NCI-H1417 treated with DMSO at 0.1 percent for 48 hours (cell line): ENCODE results near the gene NLGN4X.

Experiments
- DNase-seq: peaks from one replicate; lab custom pipeline; 2025; lab: John Stamatoyannopoulos, UW

Gene NLGN4X

DNA sequence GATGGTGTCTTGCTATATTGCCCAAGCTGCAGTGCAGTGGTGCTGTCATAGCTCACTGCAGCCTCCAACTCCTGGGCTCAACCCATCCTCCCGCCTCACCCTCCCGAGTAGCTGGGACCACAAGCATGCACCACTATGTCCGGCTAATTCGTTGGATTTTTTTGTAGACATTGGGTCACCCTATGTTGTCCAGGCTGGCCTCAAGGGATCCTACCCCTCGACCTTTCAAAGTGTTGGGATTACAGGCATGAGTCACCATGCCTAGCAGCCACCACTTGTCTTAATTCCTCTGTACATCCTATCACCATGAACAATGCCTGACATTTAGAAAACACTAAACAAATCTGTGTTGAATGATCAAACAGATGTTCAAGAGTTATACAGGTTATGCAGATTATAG lies 76.7 kb downstream of the NLGN4X start:
- no peak for DNase-seq

DNA sequence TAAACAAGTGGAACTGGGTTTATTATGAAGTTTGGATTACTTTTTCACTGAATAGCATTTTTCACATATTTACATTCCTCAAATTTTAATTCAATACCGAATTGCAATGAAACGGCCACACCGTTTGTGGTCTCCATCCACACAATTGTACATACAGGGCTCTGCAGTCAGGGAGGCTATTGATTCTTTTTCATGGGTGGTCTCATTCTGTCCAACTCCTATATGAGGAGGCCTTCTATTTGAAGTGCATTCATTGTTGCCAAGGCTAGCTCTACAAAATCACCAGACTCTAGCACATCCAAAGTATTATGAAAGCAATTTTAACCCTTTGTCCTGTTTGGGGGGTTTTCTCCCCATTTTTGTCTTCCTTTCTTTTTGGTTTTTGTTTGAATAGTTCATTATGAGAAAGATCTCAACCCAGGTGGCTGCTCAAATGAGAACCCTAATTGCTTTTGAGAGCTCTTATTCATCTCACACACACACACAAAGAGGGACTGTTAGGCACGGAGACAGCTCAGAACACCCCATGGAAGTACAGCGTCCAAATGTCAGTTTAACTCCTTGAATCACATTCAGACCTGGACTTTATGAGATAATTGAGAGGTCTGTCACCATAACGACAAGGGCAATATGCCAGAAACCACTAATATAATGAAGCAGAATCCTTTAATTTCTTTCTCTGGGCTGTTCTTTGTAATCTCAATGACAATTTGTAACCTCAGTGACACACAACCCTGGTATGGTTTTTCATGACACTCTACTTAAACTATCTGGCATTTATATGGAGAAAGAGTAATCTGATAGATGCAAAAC lies 79.4 kb downstream of the NLGN4X start:
- peak; percentile 53 for DNase-seq

DNA sequence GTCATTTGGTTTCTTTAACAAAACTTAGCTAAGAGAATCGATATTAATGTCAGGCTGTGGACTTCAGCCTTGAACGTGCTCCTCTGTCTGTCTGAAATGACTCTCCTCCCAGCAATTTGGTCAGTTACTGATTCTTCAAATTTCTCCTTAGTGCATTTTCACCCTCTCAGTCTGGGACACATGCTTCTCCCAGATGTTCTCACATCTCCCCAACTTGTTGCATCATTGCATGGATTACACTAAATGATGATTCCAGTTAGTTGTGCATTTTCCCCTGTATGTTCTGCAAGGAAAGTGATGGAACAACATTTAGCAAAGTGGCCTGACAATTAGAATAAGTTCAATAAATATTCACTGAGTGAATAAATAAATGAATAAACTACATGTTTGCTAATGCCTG lies 94.4 kb downstream of the NLGN4X start:
- DNase-seq, result no peak

DNA sequence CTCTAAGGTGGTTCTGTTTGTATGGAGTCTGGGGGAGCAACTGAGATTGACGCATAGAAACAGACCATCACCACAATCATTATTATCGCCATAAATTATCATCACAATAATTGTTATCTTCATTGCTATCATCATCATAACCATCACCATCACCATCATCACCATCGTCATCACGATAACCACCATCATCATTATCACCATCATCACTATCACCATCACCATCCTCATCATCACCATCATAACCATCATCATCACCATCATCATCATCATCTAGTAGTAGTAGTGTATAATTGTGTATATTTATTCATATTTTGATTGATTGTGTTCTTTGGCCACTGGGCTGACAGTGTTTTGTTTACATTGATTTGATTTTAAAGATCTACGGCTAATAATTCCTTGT lies 95.7 kb downstream of the NLGN4X start:
- no peak for DNase-seq

DNA sequence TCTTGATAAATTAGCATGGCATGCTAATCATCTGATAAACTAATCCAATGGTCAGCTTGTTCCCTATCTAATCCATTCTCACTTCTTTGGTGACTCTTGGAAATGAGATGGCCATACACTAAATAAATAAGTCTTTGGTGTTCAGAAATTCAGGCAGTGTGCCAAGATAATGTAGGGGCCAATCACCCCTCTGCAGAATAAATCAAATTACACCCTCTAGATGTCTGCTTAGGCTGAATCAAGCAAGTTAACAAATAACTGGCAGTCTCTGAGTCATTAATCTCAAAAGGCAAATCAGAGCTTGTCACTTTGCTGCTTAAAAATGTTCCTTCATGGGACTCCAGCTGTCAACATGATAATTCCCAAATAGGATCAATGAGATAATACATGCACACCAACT lies 97.4 kb downstream of the NLGN4X start:
- DNase-seq, result no peak

DNA sequence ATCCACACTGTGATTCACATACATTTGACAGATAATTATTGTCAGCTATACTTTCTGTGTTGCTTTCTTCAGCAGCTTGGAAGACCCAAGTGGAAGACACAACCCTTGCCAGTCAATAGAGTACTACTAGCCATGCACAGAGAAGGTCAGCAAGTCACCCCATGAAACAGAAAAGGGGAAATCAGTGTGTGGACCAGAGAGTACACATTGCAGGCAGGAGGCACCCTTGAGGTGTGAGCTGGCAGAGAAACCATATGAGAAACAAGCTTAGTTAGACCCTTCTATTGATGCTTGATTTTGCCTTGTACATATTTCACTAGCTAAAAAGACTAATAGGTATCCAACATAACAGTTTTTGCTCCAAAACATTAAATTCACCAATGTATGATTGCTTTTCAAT lies 99.5 kb downstream of the NLGN4X start:
- DNase-seq, result no peak

DNA sequence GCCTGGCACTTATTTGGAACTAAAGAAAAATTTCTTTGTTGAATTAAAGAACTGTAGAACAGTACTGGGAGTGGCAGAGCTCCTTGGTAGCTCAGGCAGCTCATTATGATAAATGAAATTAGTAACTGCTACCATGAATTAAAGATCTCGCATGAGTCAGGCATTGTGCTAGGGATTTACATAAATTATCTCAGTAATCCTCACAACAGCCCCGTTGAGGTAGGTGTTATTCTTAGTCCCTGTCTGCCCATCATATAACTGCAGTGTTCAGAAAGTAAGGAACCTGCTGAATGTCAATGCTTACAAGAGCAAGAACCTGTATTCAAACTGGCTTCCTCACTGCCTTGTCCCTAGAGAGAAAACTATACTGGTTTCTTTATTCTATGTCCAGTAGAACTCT lies 108.3 kb downstream of the NLGN4X start:
- DNase-seq, result no peak

DNA sequence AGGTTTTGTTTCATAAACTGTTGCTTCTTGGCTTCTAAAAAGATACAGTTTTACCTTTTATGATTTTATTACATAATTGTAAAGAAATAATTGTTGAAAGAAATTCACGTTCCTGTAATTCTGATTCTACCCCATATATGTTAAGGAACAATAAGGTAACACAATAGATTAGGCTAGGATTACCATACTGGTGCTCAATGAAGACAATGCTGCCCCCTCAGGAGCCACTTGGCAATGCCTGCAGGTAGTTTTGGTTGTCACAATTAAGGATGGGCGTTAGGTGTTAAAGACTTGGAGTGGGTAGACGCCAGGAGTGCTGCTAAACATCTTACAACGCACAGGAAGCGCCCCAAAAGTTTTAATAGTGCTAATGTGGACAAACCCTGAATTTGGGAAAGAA lies 133.2 kb downstream of the NLGN4X start:
- DNase-seq, result no peak

DNA sequence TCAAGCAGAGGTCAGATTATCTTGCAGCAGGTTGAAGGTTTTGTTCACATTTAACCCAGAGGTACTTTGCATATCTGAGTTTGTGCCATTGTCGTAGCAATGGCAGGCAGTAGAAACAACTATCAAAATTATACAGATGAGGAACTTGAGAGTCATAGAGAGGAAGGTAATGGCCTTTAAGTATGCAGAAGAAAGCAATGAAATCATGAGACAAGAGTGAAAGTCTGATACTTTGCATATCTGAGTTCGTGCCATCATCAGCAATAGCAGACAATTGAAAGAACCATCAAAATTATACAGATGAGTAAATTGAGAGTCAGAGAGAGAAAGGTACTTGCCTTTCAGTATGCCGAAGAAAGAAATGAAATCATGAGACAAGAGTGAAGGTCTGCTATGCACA lies 154.1 kb downstream of the NLGN4X start:
- no peak for DNase-seq

DNA sequence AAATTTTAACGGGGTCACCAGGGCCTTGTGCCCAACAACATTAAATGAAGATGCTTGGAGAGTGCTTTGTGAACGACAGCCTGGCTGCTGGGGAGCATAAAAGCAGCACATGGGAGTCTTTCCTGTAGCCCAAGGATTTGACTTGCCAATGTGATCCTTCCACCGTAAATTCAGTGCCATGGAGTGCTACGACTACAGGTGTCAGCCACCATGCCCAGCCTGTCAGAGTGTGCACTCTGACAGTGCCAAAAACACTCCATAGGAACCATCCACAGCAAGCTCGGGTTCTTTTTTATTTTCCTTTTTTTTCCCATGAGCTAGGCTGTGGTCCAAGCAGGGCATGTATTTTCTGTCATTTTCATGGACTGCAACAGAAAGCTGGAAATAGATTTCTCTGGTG lies 156.9 kb downstream of the NLGN4X start:
- DNase-seq, result no peak

DNA sequence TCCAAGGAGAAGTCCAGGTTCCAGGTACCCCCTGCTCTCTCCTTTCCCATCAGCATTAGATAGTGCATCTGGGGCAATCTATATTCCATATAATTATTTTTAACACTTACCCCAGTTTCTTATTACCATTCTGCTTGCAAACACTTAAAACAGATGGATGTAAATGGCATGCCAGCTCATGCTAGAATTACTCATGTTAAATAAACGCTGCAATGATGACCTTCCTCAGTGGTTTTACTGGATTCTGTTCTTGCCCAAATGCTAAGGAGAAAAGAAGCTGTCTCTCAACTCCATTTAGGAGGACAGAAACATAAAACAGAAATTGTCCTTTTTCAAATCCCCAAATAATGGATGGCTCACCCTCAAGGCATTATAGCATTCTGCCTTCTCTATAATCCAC lies 161.1 kb downstream of the NLGN4X start:
- no peak for DNase-seq

DNA sequence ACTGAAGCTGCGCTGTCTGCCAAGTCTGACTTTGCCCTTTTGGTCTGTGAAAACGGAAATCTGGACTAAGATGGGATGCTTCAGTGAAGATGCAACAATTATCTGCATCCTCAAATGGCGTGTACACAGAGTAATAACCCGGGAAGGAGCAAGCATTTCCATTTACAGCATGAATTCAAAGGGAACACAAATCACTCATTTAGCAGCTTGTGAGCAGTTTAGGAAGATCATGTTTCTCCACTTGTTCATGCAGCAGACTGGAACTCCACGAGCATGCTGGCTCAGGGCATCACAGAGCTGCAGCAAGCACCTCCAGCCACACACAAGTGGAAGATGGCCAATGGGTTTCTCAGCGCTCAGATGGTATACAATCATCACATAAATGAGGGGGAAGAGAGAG lies 175.5 kb downstream of the NLGN4X start:
- no peak for DNase-seq

DNA sequence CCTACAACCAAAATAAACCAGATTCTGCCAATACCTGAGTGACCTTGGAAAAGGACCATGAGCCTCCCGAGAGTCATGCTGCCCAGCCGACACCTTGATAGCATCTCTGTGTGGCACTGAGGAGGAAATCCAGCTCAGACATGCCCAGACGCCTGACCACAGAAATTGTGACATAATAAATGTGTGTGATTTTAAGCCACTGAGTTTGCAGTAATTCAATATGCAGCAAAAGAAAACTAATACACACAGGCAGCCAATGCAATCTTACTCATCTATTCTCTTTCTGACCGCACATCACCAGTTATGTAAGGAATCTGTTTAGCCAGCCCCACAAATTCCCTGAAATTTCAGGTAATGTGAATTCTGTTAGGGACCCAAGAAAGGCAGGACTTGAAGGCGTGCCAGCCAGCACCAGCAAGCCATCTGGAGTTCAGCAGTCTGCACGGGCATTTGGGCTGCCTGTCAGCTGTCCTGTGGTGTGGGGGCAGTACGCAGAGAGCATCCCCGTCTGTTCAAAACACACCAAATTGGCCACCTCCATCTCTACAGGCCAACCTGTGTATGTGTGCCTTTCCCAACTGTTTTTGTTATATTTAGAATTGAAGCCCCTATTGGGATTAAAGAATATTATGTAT lies 176.4 kb downstream of the NLGN4X start:
- no peak for DNase-seq

DNA sequence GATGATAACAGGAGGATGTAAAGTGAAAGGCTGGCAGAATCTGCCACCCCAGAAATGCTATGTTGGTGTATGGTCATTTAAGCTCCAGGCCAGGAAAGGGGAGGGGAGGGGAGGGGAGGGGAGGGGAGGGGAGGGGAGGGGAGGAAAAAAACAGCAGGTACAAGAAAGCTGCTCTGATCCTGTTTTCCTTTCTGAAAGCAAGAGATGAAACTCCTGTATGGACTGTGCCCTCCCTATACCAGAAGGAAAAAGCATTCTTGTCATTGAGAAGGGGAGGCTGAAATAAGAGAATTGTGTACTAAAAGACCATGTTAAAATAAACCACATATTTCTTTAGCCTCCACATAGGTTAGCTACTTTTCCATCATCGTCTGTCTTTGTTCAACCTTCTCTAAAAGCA lies 179.5 kb downstream of the NLGN4X start:
- no peak for DNase-seq

DNA sequence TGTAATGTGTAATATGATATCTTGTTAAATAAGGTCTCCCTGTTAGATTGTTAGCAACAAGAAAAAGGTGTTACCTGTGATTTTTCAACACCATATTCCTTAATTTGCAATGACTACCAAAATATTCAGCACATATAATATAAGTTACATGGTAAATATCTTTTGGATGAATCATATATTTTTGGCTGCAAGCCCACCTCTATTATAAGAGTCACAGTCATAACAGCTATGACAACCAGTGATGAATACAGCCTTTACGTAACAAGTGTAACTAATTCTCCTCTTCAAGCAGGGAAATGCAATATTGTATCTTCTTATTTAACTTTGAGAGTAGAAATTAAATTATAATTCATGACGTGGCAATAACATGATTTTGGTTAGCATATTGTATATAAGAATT lies 187.0 kb downstream of the NLGN4X start:
- DNase-seq, result no peak

DNA sequence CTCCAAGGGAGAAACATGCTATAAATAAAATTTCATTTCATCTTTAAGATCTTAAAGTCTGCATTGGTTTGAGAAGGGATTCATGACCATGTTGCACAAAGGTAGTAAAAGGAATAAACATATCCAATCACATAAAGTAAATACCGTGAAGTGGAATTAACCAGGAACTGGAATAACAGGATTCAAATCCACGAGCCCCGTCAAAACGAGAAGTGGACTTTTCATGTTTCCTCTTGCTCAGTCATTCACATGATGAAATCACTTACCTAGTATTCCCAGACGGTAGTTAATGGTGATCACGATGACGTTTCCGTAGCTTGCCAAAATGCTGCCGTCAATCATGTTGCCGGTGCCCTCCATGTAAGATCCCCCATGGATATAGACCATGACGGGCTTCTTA lies 199.7 kb downstream of the NLGN4X start:
- no peak for DNase-seq

DNA sequence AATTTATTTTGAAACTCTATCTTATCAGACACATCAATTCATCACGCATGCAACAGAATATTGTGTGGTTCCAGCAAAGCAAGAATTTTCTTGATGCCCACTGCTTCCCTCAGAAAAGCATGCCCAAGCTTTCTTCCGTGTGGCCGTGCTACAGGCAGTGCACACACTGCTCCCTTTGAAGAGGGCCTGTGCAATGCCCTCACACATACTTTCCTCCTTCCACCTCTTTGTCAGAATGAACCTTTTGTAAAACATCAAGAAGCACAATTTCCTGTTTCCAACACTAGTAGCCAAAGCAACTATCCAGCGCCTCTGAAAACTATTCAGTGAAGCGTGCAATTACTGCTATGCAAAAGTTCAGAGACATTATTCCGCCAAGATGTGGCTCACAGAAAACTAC lies 201.7 kb downstream of the NLGN4X start:
- DNase-seq, result no peak

DNA sequence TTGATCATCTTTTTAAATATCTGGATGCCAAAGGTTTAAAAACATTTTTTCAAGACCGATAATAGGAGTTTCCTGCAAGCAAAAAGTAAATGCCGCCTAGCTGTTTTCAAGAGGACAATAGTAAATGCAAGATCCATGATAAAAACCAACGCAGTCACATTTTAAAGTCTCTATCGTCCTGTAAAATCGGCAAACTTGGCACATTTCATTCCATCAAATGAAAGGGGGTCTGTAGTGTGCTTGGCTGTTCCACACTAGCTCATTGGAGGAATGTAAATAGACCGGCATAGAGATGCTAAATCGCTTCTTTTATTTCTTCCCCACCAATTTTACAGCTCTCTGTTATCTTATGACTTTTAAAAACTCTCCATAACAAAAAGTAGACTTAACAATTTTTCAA lies 202.2 kb downstream of the NLGN4X start:
- no peak for DNase-seq

DNA sequence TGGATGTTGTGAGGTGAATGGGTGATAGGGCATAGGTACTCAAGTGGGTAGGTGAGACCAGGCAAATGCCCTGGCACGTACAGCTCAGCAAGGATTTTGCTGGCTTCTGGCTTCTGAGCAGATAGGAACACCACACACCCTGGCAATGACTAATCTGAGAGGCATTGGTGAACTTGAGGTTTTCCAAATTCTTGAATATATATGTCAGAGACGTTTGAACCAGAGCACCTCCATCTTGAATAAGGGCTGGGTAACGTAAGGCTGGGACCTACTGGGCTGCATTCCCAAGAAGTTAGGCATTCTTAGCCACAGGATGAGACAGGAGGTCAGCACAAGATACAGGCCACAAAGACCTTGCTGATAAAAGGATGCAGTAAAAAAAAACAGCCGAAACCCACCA lies 204.5 kb downstream of the NLGN4X start:
- DNase-seq, result no peak

DNA sequence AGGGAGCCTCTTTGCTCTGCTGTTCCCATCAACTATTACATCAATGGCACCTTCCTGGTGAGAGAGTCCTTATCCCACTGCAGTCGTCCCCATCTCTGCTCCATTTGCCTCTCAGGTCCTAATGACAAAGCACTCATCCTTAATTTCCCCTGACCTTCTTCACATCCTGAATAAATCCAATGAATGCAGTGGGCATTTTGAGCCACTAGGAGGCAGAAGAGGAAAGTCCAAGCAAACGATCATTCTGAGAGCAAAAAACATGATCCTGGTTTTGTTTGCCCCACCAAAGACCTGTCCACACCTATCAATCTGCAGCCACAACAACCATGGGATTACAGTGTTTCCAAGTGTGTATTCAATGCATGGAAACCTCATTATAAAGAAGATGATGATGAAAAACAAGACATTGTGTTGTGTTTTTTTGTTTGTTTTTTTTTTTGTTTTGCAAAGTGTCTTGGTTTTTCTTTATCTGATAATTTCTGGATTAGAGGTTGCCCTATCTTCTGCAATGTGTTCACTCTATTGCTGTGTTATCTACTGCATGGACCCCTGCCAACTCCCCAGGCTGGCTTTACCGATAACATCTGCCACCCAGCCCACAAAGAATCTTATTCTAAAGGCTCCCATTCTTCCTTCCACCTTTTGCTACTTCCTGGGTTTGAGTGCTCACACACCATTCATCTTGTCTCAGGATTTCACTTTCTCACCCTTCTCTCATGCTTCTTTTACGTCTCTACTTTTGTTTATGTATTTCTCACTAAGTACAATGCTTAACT lies 207.2 kb downstream of the NLGN4X start:
- DNase-seq, result peak; percentile 36

DNA sequence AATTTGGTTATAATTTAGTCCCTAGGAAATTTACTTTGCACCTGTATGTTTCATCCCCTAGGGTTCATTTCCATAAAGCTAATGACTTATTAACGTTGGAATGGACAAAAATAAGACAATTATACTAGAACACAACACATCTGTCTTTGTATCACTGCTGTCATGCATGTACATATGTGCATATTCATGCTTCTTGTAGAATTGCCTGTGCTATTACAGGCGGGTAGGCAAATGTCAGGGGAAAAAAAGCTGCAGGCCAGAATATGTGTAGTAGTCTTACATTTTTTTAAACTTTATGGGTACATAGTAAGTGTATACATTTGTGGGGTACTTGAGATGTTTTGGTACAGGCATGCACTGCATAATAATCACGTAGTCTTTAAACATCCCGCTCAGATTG lies 209.6 kb downstream of the NLGN4X start:
- DNase-seq, result no peak

DNA sequence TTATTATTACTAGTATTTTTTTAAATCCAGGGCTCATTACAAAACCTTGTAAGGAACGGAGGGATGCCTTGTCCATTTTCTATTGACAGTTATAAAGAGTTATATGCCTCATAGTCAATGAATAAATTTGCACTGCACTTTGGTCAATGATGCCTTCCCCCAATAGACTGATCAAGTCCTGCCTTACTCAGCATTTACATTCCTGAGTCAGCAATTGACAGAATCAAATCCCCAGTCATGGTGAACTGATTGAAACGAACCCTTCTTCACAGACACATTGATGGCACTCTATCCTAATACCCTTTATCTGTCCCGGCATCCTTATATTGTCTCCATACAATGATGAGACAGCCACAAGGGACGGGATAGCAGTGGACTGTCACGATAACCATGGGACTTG lies 213.2 kb downstream of the NLGN4X start:
- DNase-seq, result no peak

DNA sequence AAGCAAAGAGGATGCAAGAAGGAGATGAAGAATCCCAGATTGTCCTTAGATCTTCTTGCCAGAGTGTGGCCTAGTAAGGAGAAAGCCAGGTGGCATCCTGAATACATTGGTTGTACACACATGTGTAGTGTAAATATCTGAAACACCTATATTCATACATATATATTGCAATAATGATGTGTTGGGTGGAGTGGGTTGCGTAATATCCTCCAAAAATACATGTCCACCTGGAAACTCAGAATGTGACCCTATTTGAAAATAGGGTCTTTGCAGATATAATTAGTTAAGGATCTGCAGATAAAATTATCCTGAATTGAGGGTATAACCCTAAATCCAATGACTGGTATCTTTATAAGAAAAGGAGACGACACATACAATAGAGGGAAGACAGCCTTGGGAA lies 216.3 kb downstream of the NLGN4X start:
- DNase-seq, result no peak
